Stromal cell of bone marrow (primary cell): ENCODE results near the gene INSRR.
A peak's percentile ranks its signal among the peaks of the same experiment; 100 is the strongest.

Source experiments
- DNase-seq: peaks from one replicate; pipeline ENCODE4 v3.0.0-alpha.2; 2012; ENCODE audit warnings: low read depth

INSRR gene

DNA sequence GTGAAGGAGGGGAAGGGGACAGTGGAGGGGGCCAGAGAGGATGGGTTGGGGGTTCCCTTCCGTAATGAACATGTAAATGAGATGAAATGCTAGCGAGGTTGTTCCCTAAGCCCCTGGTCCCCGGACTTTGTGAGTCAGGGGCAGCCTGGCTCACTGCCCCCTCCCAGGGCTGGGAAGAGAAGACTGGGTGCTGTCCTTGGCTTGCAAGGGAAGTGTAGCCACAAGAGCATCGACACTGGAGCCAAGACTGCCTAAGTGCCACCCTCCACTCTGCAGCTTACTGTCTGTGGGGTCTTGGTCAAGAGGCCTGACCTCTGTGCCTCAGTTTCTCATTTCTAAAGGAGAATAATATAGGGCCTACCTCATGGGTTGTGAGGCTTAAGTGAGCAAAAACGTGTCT is 35.1 kb upstream of the INSRR start:
- DNase-seq, result no peak

DNA sequence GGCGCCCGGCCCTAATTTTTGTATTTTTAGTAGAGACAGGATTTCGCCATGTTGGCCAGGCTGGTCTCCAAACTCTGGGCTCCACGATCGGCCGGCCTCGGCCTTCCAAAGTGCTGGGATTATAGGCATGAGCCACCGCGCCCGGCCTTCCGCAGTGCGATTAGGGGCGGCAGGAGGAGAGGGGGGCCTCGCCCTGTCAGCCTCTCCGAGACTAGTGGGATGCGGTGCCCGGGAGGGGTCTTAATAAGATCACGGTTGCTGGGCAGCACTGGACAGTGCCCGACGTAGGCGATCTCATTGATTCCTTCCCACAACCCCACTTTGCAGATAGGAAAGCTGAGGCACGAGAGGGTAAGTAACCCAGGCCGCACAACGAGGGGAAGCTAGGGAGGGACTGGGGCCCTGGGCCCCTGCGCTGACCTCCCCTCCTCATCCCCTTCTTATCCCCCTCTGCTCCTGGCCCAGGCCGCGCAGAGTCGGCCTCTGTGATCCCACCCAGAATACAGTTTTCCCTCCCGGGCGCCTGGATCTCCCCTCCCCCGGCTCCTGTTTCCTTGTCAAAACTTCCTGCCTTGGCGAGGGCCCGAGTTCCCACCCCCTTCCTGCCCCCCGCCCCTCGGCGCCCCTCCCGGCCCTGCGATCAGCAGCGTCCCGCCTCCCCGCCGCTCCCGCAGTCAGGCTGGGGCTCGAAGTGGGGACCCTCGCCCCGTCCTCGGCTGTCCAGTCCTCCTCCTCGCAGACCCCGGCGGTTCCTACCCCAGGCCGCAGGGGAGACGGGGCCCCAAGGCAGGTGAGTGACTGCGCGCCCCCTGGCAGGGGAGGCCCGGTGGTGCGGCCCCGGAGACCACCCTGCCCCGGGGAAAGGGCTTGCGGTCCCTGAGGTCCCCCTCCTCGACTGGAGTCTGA is 34.4 kb upstream of the INSRR start, which contains the start of gene PEAR1:
TSS of gene PEAR1 (plus strand) at position 671 of the 906 bp plus-strand sequence. CDS start 10,209 bp downstream, outside the sequence.
- DNase-seq, result no peak

DNA sequence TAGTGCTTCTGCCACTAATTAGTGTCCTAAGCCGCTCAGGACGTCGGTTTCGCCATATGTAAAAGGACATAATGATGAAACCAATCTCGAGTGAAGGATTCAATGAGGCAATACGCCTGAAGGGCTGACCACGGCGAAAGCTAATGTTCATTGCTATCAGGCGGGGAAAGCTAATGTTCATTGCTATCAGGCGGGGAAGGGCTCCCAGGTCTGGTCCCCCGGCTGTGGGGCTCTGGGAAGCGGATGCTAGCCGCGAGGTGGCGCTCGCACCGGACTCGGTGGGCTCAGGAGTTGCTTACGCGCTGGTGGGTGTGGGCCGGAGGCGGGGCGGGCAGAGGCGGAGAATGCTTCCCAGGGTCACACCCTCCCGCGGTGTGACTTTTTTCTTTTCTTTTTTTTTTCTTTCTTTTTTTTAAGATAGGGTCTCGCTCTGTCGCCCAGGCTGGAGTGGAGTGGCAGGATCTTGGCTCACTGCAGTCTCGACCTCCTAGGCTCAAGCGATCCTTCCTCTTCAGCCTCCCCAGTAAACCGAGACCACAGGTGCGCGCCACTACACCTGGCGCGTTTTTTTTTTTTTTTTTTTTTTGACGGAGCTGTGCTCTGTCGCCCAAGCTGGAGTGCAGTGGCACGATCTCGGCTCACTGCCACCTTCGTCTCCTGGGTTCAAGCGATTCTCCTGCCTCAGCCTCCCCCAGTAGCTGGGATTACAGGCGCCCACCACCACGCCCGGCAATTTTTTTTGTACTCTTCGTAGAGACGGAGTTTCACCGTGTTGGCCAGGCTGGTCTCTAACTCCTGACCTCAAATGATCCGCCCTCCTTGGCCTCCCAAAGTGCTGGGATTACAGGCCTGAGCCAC is 33.5 kb upstream of the INSRR start:
- peak; percentile 72 for DNase-seq

DNA sequence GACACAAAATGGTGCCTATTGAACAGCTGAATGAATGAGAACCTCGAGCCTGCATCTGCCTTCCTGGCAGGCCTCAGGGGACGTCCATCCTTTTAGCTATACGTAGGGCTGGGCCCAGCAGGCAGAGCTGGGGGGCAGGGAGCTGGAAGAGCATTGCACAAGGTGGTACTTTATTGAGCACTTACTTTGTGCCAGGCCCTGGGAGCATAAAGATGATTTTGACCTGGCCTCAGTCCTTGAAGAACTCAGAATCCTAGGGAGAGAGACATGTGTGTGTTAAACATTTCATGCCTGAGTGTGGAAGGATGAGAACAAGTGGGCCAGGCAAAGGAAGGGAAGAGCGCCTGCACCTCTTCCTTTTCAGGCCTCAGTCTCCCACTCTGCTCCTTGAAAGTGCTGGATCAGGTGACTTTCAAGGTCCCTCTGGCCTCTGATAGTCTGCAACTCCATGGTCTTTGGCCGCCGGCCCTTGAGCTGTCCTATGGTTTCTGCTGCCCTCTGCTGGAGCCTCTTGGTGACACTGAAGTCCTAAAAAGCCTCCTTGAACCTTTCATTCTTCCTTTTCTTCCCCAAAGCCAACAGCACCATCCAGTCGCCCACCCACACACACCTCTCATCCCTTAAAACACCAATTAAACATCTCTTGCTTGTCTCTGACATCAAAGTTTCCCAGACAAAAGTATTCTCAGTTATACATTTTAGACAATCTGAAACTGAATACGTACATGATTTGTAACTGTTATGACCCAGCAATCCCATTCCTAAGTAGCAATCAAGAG is 31.1 kb upstream of the INSRR start:
- DNase-seq, result peak; percentile 72

DNA sequence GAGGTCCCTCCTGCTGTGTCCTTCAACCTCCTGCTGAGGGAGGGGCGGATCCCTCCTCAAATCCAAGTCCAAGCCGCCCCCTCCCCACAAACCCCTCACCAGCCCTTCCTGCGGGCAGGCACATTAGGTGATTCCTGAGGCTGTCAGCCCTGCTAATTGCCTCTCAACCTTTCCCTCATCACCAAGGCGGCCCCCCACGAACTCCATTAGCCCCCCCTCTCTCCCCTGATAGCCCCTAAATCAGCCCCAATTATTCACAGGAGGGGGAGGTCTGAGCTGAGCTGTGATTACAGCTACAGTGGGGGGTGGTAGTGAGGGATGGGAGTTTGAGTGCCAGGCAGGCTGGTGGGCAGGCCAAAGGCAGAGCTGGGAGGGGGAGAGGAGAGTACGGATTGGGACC is 28.8 kb upstream of the INSRR start:
- no peak for DNase-seq

DNA sequence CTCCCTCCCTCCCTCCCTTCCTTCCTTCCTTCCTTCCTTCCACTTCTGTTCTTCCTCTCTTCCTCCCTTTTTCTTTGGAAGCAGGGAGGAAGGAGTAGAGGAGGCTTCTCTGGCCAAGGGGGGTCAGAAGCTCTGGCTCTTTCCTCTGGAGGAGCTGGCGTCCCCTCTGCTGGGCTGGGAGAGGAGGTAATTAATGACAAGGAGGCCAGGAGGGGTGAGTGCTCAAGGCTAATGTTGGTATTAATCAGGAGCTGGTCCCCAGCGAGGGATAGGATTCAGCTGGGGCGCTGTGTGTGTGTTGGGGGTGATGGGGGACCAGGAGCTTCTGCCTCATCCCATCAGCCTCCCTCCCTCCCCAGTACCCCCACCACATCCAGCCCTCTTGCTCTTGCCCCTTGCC is 28.4 kb upstream of the INSRR start:
- no peak for DNase-seq

DNA sequence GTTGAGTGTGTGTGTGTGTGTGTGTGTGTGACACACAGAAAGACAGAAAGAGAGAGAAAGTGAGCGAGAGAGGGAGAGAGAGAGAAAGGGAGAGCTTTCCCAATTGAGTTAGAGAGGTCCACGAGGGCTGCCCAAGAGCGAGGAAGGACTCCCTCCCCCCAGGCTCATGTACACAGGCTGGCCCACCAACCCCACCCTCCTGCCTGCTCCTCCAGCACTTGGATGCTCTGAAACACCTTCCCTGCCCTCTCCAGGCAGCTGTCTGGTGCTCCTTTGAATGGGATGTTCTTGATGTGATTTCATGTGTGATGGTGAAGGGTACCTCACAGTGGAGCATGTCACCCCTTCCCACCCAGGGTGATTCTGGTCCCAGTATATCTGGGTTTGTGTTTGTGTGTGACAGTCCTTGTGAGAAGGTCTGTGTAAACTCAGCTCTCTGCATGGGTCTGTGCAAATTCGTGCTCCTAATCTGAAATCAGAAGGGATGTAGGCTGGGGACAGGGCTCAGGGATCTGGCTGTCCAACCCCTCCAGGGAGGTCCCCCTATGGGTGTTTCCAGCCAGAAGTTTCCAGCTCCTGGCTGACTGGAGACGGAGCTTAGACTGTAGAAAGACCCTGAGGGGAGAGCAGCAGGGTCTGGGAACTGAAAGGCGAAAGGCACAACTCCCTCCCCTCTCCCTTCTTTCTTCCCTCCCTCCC is 27.8 kb upstream of the INSRR start:
- no peak for DNase-seq

DNA sequence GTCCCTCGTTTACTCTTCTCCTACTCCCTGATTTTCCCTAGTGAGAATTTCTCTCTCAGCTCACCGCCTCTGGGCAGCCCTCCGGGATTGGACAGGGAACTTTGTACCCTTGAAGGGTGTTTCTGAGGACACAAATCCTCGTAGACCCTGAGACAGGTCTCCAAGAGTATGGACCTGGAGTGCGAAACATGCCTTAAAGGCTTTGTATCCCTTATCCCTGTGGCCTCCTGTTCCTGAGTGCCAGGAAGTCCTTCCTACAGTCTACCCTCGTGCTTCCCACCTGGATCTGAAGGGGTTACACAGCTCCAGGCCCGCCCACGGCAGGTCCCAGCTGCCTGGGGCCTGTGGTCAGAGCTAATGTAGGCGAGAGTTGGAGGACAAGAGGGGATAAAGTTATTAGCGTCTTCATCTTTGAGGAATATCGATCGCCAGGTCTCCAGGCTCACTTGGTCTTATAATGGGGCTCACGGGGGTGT is 27.0 kb upstream of the INSRR start:
- no peak for DNase-seq

DNA sequence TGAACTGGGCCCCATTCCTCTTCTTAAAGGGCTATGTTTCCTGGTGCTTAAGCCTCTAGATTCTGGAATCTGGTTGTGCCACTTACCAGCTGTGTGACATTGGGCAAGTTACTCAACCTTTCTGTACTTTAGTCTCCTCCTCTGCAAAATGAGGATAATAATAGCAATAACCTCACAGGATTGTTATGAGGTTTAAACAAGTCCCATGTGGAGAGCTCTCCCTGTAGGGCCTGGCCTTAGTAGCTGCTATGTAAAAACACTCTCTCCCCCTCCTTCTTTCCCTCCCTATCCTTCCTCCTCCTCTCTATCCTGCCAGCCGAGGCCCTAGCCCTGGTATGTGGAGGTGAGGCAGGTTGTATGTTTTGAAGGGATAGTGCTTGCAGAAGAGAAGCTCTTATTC is 26.4 kb upstream of the INSRR start:
- no peak for DNase-seq

DNA sequence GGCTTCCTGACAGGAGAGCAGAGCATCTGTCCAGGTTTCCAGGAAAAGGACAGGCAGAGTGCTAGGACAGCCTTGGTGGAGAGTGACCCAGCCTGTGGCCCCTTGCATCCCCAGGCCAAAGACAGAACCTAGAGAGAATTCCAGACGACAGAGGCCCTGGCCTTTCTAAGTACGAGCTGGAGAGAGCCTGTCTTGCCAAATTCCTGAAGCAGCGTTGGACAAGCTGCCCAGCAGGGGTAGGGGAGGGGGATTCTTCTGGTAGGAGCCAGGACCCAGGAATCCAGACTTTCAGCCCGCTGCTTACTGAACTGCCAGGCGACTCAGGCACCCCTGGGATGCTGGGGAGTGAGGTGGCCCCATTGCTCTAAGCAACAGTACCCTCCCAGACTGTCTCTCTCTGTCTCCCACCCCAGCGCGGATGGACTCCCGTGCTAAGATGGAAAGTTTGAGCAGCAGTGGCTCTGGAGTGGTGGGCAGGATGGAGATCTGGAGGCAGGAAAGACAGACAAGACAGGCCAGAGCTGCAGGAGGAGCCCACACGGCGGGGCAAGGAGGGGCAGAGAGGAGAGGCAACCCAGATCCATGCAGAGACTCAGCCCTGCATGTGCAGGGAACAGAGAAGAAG is 25.8 kb upstream of the INSRR start:
- no peak for DNase-seq

DNA sequence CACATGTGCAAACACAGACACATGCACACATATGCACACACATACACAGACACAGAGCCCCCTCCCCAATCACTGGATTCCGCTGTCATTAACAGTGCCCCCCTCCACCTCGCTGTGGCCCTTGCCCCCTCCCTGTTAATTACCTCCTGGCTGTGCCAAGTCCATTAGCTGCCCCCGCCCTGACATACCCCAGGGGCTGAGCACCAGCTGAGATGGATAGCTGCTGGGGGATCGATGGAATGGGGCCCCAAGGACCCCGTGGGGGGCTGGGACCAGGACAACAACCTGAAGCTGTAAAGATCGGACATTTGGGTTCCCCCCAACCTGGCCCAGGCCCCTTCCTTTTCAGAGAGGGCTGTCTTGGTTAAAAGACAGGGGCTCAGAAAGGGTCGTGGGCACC is 25.0 kb upstream of the INSRR start:
- no peak for DNase-seq

DNA sequence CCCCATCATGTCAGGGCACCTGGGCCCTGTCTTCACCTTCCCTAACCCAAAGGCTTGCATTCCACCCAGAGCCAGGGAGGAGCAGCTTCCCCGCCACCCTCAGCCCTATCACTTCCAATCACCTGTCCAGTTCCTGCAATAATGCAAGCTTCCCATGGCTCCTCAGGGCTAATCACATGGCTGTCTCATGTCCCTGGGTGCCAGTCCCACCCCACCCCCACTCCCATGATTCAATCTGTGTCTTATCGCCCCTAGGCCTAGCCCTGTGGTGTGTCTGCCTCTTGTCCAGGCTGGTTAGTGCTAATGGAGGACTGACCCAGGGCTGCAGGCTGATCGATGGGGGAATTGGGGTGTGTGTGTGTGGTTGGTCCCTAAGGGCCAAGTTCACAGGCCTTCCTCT is 23.6 kb upstream of the INSRR start:
- no peak for DNase-seq

DNA sequence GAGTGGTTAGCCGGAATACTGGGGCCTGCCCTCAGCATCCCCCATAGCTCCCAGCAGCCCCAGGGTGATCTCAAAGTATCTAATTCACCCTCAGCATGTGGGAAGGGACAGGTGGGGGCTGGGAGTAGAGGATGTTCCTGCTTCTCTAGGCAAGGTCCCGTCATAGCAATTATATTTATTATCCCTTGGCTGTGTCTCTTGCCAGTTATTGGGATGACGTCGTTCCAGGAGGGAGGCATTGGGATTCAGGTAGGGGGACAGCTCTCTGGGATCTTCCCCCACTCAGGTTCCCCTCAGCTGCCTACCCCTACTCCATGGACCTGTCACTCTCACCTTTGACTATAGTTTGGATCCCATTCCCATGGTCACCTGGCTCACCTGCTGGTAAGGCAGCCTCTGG is 22.7 kb upstream of the INSRR start:
- DNase-seq, result no peak

DNA sequence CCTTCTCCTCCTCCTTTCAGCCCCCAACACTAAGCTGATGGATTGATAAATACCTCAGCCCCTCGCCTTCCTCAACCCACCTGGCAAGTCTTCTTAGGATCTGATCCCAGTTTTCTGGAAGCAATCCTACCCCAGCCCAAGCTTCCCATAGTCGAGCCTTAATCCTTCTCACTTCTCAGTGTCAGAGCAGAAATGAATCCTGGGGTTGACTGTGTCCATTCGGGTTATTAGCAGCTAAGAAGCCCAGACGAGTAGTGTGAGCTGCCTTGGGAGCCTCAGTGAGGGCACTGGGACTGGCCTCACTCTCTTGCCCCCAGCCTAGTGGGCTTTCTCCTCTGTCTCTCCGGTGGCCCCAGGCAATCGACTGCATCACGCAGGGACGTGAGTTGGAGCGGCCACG is 22.2 kb upstream of the INSRR start:
- no peak for DNase-seq

DNA sequence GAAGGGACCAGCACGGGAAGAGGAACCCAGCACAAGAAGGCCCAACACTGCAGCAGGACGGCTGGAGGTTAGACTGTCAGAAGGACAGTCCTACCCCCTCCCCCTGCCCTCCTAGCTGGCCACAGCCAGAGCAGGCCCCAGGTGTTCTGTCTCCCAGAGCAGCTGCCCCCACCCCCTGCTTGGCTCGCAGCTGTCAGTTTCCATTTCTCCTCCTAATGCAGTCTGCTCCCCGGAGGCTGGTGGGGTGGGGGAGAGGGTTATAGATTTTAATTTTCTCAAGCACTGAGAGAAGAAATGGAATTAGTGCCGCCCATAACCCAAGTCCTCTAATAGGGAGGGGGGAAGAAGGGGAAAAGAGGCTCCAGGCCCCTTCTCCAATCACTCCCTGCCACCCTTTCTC is 21.6 kb upstream of the INSRR start:
- DNase-seq, result no peak

DNA sequence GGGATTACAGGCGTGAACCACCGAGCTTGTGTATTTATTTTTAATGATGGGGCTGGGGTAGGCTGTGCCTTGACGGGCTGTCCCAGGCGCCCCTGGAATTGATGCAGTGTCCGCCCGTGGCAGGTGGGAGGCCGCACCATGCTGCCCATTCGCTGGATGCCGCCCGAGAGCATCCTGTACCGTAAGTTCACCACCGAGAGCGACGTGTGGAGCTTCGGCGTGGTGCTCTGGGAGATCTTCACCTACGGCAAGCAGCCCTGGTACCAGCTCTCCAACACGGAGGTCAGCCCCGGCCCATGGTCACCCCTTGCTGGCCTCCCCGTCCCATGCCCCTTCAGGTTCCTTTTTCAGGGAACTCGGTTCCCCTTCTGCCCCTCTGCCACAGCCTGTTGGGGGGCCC is 21.0 kb upstream of the INSRR start:
- no peak for DNase-seq

DNA sequence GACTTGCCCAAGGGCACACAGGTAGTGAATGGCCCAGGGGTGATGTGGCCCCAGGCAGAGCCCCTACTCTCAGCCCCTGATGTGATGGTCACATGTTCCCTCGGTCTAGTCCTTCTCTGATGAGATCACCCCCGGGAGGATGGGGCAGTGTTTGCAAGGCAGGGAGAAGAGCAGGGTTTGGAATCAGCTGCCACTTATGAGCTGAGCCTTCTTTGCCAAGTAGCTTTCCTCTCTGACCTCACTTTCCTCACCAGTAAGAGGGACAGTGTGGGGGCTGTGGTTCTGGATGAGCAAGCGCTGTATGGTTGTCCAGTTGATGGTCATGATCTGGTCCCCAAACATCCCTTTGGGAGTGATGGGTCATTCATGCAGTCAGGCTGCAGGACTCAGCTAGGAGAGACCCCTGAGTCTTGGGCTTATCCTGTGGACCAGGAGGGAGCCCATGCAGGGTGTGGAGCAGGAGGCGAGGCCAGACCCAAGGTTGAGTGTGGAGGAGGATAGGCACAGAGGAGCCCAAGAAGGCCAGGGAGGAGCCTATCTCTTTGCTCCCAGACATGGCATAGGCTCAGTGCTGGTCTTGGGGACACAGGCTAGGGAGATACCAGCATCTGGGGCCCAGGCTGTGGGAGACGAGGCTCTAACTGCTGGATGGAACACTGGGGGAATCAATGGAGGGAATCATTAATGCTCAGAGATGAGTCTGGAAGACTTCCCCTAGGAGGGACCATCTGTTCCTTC is 18.7 kb upstream of the INSRR start:
- no peak for DNase-seq

DNA sequence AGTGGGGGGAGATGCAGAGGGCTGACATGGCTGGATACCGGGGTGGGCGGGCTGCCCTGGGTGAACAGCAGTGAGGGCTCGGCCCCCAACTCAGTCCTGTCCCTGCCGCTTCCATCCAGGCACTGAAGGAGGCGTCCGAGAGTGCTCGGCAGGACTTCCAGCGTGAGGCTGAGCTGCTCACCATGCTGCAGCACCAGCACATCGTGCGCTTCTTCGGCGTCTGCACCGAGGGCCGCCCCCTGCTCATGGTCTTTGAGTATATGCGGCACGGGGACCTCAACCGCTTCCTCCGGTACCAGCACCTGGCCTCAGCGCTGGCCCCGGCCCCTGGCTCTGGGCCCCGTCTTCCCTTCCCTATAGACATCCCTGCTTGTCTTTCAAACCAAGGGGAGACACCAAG is 17.4 kb upstream of the INSRR start:
- no peak for DNase-seq

DNA sequence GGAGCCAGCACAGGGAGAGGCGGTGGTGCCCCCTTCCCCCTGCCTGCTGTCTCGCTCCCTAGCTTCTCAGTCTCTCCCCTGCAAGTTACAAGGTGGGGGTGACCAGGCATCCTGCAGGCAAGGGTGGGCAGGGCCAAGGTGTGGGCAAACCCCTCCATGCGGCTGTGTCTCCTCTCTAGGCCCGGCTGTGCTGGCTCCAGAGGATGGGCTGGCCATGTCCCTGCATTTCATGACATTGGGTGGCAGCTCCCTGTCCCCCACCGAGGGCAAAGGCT is 16.4 kb upstream of the INSRR start:
- DNase-seq, result no peak

DNA sequence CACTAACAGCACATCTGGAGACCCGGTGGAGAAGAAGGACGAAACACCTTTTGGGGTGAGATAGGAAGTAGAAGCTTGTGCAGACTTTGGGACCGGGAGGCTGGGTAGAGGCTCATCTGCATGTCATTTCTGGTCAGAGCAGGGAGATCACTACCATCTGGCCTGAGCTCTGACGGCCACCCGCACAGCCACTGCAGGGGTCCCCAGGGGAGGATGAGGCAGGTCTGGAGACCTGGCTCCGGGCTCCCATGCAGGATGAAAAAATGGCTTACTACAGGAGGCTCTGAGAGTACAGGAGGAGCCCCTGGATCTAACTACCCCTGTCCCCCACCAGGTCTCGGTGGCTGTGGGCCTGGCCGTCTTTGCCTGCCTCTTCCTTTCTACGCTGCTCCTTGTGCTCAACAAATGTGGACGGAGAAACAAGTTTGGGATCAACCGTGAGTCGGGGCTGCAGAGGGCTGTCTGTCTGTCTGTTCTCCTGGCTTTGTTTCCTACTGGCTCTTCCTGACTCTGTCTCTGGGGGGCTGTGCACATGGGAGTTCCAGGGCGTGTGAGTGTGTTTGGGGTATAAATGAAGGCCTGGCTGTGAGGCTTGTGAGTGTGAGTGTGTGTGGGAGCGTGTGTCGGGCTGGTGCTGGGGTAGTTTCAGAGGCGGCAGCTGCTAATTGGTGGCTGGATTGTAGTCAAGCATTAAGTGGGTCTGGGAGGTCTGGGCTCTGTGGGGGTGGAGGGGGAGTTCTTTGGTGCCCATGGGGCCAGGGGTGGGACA is 15.8 kb upstream of the INSRR start:
- DNase-seq, result no peak
